CD4-positive, alpha-beta T cell treated with Interleukin-1 beta for 1 hour (primary cell): ENCODE results near the gene GLP1R.

Source experiments
- DNase-seq, 2 donors: peaks; one replicate each; pipeline ENCODE4 v3.0.0-alpha.2; 2020 to 2022

The GLP1R gene

GRCh38 chr6:39047434-39048327 lies 900 bp upstream of the GLP1R start:
- DNase-seq: no peak

- no peak for DNase-seq
These were observed 1.1 kb downstream of the GLP1R start for GRCh38 chr6:39049575-39050283.

- DNase-seq: no peak
These were observed 2.0 kb downstream of the GLP1R start for GRCh38 chr6:39050453-39051112.

- DNase-seq: no peak
These were observed 3.0 kb downstream of the GLP1R start for GRCh38 chr6:39051399-39052122.

- no peak for DNase-seq
These were observed 4.5 kb downstream of the GLP1R start for GRCh38 chr6:39053016-39053624.

GRCh38 chr6:39053854-39054576 lies 5.4 kb downstream of the GLP1R start:
- DNase-seq: no peak

- DNase-seq: no peak
These were observed 6.1 kb downstream of the GLP1R start for GRCh38 chr6:39054577-39055142.

GRCh38 chr6:39055661-39056060 lies 7.1 kb downstream of the GLP1R start:
- DNase-seq: no peak

- DNase-seq: no peak
These were observed 7.6 kb downstream of the GLP1R start for GRCh38 chr6:39056191-39056590.

- no peak for DNase-seq
These were observed 8.1 kb downstream of the GLP1R start for GRCh38 chr6:39056681-39057080.

GRCh38 chr6:39057251-39058155 lies 8.9 kb downstream of the GLP1R start:
- no peak for DNase-seq

- no peak for DNase-seq
These were observed 10.0 kb downstream of the GLP1R start for GRCh38 chr6:39058471-39059147.

- DNase-seq: no peak
These were observed 11.1 kb downstream of the GLP1R start for GRCh38 chr6:39059496-39060310.

- DNase-seq: no peak
These were observed 12.0 kb downstream of the GLP1R start for GRCh38 chr6:39060467-39061160.

- no peak for DNase-seq
These were observed 12.6 kb downstream of the GLP1R start for GRCh38 chr6:39061182-39061581.

- no peak for DNase-seq
These were observed 13.0 kb downstream of the GLP1R start for GRCh38 chr6:39061588-39061987.

- no peak for DNase-seq
These were observed 13.6 kb downstream of the GLP1R start for GRCh38 chr6:39062014-39062740.
